Activated CD4-positive, alpha-beta T cell treated with anti-CD3 and anti-CD28 coated beads, Interleukin-2, Interleukin-4, amounts not matched to agents 100 ng/mL and 50 ng/mL, durations not matched to agents 16 hours and 8 hours (primary cell): ENCODE data around the gene CAT.

Experiments used
- DNase-seq: peaks from one replicate; pipeline ENCODE4 v3.0.0-alpha.2; 2020; ENCODE audit warnings: low spot score

The CAT gene

DNA sequence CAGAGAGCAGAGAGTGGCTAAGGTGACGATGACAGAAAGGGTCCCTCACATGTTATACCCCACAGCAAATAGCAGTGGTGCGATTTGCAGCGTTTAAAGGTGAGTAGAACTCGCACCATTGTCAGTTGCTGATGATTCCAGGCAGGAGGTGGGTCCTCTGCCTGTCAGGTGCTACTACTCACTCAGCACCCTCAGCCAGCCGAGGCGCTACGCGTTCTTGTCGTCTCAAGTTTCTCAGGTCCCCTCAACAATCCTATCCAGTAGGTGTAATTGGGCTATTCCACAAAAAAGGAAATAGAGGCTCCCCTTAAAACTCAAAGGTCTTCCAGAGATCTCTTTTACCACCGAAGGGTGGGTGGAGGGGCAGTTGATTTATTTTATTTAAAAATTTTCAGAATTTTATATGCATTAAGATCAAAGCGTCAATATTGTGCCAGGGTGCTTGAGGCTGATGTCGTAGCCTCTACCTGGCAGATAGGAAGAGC, 56.5 kb downstream of the CAT start:
- no peak for DNase-seq

DNA sequence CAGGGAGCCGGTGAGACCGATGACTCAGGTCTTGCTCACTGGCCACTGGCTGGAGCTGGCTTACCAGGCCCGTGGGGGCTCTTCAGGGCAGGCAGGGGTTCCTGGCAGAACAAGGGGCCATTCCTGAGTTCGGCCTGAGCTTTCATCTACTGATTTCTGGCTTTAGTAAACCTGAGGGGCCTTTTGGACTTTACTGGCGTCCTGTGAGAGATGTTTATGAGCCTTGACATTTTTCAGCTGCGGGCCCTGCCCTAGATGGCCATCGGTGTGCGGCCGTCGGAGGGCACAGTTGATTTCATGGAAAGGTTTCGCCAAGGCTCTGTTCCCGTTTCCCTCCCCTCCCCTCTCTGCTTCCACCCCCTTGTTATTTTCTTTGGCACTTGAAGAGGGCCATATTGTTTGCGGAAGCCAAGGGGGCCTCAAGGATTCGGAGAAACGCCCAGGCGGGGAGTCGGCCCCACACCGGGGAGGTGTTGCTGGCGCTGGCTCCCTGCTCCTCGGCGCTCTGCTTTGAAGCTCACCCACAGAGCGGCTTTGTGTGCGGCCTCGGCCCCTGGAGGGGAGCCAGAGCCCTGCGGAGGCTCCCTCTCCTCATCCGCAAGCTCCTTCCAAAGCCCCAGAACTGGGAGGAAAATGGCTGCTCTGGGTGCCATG, 57.1 kb downstream of the CAT start:
- no peak for DNase-seq

DNA sequence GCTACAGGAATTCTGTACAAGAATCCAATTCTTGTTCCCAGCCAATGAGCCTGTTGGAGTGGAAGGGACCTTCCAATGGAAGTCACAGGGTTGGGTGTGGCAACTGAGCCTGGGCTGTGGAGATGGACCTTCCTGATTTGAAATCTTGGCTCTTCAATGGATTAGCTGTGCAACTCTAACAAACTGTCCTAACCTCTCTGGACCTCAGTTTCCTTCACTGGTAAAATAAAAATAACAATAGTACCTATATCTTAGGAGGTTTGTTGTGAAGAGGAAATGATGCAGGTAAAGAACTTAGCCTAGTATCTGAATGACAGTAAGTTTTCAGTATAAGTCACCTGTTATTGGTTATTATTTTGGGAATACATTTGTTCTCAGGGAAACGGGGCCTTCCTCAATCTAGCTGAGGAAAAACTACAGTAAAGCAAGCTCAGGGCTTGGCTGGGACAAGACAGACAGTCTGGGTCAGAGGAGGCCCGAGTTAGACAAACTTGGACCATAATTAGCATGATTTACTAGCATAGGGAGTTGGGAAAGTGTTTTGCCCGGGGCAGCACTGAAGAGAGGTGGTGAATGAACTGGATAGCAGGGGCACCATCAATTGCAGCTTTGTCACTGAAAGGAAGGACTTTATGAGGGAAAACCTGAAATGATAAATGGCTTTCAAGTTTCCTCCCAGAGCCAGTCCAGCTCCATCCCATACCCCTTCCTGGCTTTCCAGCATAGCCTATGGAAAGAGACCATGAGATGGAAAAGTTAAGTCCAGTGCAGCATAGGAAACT, 61.2 kb downstream of the CAT start:
- DNase-seq: no peak

- DNase-seq: no peak
These were observed 62.8 kb downstream of the CAT start for GRCh38 chr11:34501500-34501899.

DNA sequence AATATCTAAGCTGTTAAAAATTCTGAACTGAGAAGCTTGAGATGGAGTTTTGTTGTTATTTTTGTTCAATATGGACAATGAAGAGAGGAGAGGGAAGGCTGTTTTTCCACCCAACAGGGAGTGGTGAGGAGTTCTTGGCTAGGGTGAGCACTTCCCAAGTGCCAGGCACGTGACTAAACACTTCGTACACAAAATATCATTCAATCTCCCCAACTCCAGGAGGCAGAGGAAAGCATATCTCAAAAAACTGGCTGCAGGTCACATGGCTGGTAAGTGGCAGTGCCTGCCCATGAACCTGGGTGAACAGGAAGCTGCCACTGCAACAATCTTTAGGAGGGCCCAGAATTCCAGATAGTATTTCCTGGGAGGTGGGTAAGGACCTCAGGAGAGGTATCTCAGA, 63.2 kb downstream of the CAT start:
- no peak for DNase-seq

- DNase-seq: no peak
These were observed 64.2 kb downstream of the CAT start for GRCh38 chr11:34502949-34503348.

DNA sequence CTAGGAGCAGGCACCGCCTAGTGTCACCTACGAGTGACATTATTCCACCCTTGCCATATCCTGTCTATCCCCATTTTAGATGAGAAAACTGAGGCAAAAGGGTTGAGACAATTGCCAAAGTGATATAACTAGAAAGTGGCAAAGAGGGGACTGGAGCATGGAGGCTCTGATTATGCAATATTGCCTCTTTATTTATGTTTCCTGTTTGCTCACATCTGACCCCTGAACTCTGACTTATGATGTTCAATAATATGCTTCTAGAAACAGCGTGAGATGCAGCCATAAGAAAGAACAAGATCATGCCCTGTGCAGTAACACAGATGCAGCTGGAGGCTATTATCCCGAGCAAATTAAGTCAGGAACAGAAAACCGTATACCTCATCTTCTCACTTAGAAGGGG, 67.1 kb downstream of the CAT start:
- no peak for DNase-seq

DNA sequence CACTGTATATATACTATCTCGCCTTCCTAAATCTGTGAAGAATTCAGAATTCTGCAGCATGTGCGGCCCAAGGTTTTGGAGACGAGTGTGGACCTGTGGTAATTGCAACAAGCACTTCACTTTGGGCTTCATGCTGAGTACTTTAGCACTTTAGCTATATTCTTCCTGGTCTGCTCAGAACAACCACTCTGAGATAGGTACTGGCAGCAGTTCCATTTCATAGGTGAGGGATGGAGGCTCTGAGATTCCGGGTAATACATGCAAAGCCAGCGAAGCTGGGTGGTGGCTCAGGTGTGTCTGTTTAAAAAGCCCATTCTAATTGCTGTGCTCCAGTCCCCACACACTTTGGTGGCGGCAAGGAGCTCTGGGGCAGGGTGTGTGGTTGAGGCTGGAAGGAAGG, 68.4 kb downstream of the CAT start:
- no peak for DNase-seq

DNA sequence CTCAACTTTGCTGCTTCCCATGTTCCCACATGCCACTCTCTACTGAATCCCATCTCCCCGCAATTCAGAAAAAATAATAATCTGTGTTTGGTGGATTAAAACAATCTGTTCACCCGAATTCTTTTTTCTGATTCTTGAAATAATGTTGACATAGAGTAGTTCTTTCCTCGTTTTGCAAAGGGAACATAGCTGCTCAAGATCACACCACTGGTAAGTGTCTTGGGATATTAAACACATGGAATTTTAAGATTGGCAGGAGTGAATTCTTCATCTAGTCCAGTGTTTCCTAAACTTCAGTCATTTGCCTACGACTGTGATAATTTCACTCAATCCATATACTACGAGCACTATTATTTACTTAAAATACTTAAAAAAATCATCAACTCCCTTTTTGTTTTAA, 68.9 kb downstream of the CAT start:
- DNase-seq: no peak

GRCh38 chr11:34508524-34508923, 69.8 kb downstream of the CAT start:
- no peak for DNase-seq

DNA sequence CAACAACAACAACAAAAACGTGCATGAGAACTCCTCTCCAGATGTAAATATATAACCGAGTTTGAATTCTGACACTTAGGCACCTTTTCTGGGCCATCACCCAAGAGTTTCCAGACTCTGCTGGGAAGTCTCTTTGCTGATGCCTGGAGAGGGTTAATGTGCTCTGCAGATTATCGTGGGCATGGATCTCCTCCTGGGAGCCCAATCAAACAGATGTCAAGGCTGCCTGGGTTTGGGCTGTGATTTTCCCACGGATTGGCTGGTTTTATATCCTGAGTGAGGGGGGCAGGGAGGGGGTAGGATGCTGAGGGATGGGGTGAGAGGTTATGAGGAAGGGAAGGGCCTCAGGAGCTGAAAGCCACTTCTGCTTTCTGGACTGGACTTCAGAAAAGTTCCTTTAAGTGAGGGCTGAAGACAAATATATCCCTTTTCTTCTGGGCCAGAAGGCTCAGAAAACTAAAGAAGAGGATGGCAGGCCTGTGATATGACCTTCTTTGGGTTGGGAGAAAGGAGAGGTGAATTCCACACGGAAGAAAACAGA, 70.7 kb downstream of the CAT start:
- DNase-seq: no peak

GRCh38 chr11:34510218-34510617, 71.5 kb downstream of the CAT start:
- no peak for DNase-seq

DNA sequence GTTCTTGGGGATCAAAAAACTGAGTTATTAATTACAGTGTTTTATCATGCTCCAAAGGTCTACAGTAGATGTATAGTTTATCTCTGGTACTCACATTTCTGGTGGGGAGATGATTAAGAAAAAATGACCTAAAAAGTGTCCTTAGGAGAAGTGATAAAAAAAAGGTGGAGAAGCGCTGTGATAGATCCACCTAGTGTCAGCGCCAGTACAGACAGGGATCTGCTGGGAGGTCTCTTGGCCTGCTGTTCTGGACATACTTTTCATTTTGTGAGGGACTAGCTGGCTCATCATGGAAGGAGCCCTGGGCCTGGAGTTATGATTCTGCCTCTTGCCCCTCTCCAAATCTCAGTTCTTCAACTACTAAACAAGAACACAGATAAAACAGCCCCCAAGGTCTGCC, 71.9 kb downstream of the CAT start:
- no peak for DNase-seq

DNA sequence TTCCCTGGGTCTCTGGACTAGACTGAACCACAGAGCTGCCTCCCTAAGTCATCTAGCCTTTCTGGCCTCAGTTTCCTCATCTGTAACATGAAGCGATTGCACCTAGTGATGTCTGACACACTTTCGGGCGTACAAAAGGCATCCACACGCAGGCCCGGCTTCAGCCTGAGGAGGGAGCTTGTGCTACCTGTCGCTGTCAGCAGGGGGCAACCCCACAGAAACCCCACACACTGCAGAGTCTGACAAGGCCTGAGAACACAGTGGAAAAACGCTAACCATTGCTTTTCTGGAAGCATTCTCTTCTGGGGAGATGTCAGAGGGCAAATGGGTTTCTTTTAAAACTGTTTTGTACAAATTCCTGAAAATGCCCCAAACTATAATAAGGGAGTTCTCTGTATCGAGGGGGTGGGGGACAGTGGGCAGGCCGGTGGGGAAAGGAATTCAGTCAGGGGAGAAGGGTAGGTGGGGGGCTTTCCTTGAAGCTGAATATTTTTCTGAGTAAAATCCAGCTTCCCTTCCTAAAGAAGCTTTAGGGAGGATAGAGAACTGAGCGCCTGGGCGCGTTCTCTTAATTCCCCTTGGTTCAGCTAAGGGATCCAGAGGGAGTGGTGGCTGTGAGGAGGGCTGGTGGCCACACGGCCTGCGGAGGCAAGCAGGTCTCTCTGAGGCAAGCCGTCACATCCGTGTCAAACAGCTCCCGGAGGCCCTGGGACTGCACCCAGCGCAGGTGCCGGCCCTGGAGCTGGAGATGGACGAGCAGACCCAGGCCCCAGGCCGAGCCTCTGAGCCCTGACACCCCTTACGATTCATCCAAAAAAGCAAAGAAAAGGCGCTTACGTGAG, 74.3 kb downstream of the CAT start:
- peak; percentile 53 for DNase-seq

DNA sequence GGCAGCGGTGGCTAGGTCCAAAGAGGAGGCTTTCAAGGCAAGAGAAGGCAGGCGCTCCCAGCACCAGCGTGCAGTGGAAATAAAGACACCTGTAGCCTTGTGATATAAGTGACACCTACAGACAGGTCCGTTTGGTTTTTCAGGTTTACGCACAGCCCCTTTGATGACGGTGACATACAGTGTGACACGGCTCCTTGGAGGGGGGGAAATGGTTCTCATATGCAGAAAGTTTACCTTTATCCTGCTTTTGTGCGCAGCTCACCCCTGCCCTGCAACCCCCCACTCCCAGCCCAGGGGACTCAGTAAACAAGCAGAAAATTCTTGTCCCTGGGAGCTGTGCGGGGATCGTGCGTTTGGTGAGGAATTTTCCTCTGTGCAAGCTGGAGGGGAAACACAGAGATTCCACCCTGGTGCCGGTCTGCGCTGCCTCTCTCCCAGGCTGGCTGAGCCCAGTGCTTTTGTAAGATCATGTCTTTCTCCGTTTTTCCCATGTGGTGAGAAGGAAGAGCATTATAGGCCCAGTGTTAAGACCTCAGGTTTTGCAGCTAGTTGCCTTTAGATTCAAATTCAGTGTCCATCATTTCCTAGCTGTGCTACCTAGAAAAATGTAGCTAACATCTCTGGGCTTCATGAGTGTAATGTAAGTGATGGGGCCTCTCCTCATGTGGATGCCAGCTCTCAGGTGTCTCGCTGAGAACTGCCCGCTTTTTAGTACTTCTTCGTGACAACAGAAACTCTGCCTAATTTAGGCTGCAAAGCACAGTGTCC, 75.1 kb downstream of the CAT start, which contains the start of gene ELF5:
TSS of gene ELF5 (minus strand) at position 113 of the 768 bp plus-strand sequence. CDS start 8,045 bp downstream, outside the sequence.
- DNase-seq: no peak

GRCh38 chr11:34514597-34514996, 75.9 kb downstream of the CAT start:
- no peak for DNase-seq

GRCh38 chr11:34516247-34517040, 77.7 kb downstream of the CAT start:
- no peak for DNase-seq

- DNase-seq: no peak
These were observed 81.0 kb downstream of the CAT start for GRCh38 chr11:34519595-34520235.

- DNase-seq: no peak
These were observed 82.5 kb downstream of the CAT start for GRCh38 chr11:34521265-34521664.
